Spleen (tissue), 7 donors: ENCODE data around the gene PYGB.

Experiments used
- POLR2AphosphoS5 ChIP-seq, 3 donors: sonication (generic); formaldehyde crosslinking; IDR thresholded peaks; one replicate each; pipeline ENCODE4 v1.5.1; 2017; ENCODE audit warnings: antibody characterized with exemption in 3 of 3
- TF ChIP-seq, protein P1 (sequence below), 11 experiments: fragments of 200-600 bp in 7 of 11; fragments of 450-650 bp in 4 of 11; sonication (generic) in 4 of 11; IDR thresholded peaks in 8 of 11; conservative IDR thresholded peaks in 3 of 11; 1 replicate in 7 of 11; 2 replicates in 4 of 11; pipeline versions ENCODE4 v1.4.0 to v1.8.0; 2016 to 2021; ENCODE audit warnings: antibody characterized with exemption in 11 of 11, inconsistent platforms in 4 of 11, mild to moderate bottlenecking in 1 of 11
- donor health status: DM: no; HTN: no; CAD: no; lungs with moderate emphysema.
- donor health status: DM: no; HTN: no; CAD: no.
- donor health status: DM: no; HTN: no; CAD: no.

DNA sequence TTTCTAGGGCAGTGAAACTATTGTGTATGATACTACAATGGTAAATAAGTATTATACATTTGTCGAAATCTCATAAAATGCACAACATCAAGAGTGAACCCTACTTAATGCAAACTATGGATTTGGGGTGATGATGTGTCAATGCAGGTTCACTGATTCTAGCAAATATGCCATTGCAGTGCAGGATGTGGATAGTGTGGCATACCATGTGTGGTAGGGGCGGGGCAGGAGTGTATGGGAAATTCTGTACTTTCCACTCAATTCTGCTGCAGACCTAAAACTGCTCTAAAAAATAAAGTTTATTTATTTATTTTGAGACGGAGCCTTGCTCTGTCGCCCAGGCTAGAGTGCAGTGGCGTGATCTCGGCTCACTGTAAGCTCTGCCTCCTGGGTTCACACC, 98.5 kb downstream of the PYGB start:
- TF ChIP-seq, protein P1, sequence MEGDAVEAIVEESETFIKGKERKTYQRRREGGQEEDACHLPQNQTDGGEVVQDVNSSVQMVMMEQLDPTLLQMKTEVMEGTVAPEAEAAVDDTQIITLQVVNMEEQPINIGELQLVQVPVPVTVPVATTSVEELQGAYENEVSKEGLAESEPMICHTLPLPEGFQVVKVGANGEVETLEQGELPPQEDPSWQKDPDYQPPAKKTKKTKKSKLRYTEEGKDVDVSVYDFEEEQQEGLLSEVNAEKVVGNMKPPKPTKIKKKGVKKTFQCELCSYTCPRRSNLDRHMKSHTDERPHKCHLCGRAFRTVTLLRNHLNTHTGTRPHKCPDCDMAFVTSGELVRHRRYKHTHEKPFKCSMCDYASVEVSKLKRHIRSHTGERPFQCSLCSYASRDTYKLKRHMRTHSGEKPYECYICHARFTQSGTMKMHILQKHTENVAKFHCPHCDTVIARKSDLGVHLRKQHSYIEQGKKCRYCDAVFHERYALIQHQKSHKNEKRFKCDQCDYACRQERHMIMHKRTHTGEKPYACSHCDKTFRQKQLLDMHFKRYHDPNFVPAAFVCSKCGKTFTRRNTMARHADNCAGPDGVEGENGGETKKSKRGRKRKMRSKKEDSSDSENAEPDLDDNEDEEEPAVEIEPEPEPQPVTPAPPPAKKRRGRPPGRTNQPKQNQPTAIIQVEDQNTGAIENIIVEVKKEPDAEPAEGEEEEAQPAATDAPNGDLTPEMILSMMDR (IDR thresholded peaks at IDR 0.05 in 8 of 11, conservative IDR thresholded peaks at IDR 0.05 in 3 of 11), result no peak
- TF ChIP-seq POLR2AphosphoS5 (IDR thresholded peaks at IDR 0.05), result no peak
